ENCODE data around the gene TRA2A. TPM values are rescaled to one million over a fixed set of nuclear protein-coding genes. Genes with fewer than 3 reads are reported as not detected.

TRA2A gene
- total and polyA plus RNA-seq, 9 of the 15 experiments (the other 6 are each of a cell fraction or from before 2014, with no cell fraction given), result 22.7 to 210 (median 73.9) TPM

DNA sequence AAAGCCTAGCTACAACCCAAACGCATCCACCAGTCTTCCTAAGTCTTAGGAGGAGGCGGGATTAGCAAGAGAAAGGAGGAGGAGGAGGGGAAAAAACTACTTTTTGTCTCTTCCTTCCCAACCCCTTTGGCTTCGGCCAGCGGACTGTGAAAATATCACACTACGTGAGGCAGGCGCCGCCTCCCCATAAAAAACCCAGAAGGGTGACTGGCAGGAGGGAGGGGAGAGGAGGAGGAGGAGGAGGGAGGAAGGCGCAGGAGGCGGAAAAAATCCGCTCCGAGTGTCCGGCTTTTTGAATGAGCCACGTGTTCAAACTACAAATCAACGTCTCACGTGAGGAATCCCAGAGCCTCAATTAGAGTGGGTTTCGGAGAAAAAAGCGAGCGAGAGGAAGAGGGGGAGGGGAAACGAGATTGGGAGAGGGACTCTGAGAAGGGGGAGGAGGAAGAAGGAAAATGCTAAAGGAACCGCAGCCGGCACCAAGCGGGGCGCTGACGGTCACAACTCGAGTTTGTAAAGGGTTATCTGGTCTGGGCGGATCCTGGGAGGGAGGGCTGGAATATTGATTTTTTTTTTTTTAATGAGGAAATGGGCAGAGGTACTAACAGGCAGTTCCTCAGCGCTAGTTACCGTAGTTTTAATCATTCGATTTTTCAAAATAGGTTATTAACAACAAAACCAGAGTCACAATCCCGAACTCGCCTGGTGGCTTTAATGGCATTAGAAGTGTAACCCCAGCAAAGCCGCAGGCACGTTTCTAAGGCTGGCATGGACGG lies 61.3 kb downstream of the TRA2A start, which contains the start of gene IGF2BP3 (continued):
- no peak for TF ChIP-seq SRSF3 (IDR thresholded peaks at IDR 0.05; ENCODE audit: insufficient read depth, low read length)
- no peak for TF ChIP-seq ZNF507 (tag; conservative IDR thresholded peaks at IDR 0.05)
- no peak for TF ChIP-seq ZNF133 (CRISPR knock-in tag; IDR thresholded peaks at IDR 0.05)
- no peak for TF ChIP-seq SMARCA5 (IDR thresholded peaks at IDR 0.05)
- TF ChIP-seq ZNF77 (CRISPR knock-in tag; IDR thresholded peaks at IDR 0.05), result no peak
- TF ChIP-seq ZNF764 (CRISPR knock-in tag; IDR thresholded peaks at IDR 0.05; ENCODE audit: low read depth), result no peak
- TF ChIP-seq, protein P1, sequence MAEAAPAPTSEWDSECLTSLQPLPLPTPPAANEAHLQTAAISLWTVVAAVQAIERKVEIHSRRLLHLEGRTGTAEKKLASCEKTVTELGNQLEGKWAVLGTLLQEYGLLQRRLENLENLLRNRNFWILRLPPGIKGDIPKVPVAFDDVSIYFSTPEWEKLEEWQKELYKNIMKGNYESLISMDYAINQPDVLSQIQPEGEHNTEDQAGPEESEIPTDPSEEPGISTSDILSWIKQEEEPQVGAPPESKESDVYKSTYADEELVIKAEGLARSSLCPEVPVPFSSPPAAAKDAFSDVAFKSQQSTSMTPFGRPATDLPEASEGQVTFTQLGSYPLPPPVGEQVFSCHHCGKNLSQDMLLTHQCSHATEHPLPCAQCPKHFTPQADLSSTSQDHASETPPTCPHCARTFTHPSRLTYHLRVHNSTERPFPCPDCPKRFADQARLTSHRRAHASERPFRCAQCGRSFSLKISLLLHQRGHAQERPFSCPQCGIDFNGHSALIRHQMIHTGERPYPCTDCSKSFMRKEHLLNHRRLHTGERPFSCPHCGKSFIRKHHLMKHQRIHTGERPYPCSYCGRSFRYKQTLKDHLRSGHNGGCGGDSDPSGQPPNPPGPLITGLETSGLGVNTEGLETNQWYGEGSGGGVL (CRISPR knock-in tag; IDR thresholded peaks at IDR 0.05), result no peak
- TF ChIP-seq, protein P2, sequence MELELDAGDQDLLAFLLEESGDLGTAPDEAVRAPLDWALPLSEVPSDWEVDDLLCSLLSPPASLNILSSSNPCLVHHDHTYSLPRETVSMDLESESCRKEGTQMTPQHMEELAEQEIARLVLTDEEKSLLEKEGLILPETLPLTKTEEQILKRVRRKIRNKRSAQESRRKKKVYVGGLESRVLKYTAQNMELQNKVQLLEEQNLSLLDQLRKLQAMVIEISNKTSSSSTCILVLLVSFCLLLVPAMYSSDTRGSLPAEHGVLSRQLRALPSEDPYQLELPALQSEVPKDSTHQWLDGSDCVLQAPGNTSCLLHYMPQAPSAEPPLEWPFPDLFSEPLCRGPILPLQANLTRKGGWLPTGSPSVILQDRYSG (tag; conservative IDR thresholded peaks at IDR 0.05; ENCODE audit: low read depth), result no peak; the same call in 1 of the 2 replicates
- TF ChIP-seq DACH1 (IDR thresholded peaks at IDR 0.05; ENCODE audit: partially characterized antibody), result peak; percentile 58
- peak; percentile 76 for TF ChIP-seq ZEB2 (IDR thresholded peaks at IDR 0.05)
- no peak for TF ChIP-seq ZNF224 (CRISPR knock-in tag; IDR thresholded peaks at IDR 0.05)
- TF ChIP-seq CREBBP (IDR thresholded peaks at IDR 0.05; ENCODE audit: low read depth, low read length), result no peak
- TF ChIP-seq ZBTB12 (CRISPR knock-in tag; IDR thresholded peaks at IDR 0.05), result no peak
- peak; percentile 62; the same call in 1 of the 2 replicates for TF ChIP-seq ETV5 (CRISPR knock-in tag; IDR thresholded peaks at IDR 0.05; ENCODE audit: low read depth)
- TF ChIP-seq E2F8 (IDR thresholded peaks at IDR 0.05; ENCODE audit: low read depth, partially characterized antibody), result peak; percentile 86
- no peak for TF ChIP-seq ZNF212 (CRISPR knock-in tag; IDR thresholded peaks at IDR 0.05)
- no peak for TF ChIP-seq NR1H2 (CRISPR knock-in tag; IDR thresholded peaks at IDR 0.05)
- TF ChIP-seq ATF1 (CRISPR knock-in tag; IDR thresholded peaks at IDR 0.05), result no peak
- peak; percentile 84 for TF ChIP-seq ATF1 (tag; IDR thresholded peaks at IDR 0.05)

Data from K562 (cell line).